ENCODE results near the gene ZNF485.
A peak's percentile ranks its signal among the peaks of the same experiment; 100 is the strongest.
"Not testable (repeated sequence)": the region's sequence is repeated elsewhere in the genome, so short reads cannot be mapped to it uniquely, and the experiment has no call there.

ZNF485 gene

DNA sequence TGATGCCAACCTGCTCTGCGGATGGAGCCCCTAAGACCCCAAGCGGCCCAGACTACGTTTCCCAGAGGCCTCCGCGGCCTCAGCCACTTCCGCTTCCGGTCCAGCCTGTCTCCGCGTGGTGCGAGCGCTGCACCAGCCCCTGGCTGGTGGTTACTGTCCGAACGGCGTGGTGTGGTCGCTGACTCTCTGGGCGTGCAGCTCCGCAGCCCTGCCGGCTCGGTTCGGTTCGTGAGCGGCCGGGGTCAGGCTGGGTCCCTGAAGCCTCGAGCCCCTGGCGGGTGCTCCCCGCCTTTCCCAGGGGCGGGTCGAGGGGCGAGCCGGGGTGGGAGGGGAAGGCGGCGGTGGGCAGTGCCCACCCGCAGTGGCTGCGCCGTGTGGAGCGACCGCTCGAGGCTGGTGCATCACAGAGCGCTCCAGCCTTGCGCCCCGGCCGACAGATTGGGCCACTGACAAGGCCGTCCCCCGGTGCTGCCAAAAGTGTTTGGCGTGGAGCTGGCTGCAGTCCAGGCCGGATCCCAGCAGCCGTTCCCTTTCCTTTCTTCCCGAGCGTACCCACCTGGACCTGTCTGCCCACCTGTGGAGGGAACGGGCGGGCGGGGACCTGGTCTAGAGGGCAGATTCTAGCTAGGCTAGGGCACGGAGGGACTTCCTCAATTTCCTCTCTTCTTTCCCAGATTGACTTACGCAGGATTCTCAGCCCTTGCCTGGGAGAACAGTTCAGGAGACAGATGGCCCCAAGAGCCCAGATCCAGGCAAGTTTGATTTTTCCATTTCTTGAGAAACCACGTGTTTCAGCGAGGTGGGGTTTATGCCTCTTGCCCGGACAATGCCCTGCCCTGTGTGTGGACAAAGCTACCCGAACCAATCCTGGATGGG, at the start of gene ZNF485:
Gene ZNF485 (plus strand): TSS at position 116 of the 876 bp plus-strand sequence. CDS start 613 bp downstream, at position 729.
- DNase-seq (ENCODE audit: low spot score): peak; percentile 86

DNA sequence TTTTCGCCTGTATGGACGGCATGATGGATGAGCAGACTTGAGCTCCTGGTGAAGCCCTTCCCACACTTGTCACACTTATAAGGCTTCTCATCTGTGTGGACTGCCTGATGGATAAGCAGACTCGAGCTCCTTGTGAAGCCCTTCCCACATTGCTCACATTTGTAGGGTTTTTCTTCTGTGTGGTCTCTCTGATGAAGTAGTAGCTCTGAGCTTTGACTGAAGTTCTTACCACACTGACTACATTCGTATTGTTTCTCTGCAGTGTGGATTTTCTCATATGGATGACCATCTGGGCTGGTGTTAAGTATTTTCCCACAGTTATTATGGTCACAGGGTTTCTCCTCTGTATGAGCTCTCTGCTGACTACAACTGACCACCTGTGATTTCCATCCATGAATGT, 49.0 kb upstream of the ZNF485 start:
- no peak for DNase-seq (ENCODE audit: low spot score)

DNA sequence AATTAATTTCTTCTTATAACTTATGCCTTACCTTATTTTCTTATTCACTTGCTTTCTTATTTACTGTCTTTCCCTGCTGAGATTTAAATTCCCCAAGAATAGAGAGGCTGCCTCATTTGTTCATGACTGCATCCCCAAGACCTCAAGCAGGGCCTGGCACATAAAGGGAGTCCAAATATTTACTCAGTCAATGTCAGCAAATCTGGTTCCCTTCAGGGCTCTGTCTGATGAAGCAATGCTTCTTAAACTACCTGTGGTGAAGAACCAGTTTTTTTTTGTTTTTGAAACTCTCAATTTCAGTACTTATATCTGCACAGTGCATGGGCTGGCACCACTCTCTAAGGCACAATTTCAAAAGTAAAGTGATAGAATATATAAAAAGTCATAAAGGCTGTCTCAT, 36.6 kb upstream of the ZNF485 start:
- DNase-seq (ENCODE audit: low spot score): no peak

DNA sequence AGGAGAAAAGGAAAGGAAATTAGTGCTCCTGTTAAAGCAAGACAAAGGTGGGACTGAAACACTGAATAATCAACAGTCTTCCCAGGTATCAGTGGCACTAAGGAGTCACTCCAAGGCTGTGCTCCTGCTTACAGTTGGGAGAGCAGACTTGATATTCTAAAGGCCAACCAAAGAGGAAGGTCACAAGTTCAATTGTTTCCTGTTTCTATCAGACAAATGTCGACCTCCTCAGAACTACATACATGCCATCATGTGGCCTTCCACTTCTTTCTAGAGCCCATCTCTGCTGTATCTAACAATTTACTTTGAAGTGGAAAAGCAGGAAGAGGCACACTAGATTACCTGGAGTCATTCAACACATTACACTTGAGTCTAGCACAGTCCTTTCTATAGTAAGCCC, 35.3 kb upstream of the ZNF485 start:
- no peak for DNase-seq (ENCODE audit: low spot score)

DNA sequence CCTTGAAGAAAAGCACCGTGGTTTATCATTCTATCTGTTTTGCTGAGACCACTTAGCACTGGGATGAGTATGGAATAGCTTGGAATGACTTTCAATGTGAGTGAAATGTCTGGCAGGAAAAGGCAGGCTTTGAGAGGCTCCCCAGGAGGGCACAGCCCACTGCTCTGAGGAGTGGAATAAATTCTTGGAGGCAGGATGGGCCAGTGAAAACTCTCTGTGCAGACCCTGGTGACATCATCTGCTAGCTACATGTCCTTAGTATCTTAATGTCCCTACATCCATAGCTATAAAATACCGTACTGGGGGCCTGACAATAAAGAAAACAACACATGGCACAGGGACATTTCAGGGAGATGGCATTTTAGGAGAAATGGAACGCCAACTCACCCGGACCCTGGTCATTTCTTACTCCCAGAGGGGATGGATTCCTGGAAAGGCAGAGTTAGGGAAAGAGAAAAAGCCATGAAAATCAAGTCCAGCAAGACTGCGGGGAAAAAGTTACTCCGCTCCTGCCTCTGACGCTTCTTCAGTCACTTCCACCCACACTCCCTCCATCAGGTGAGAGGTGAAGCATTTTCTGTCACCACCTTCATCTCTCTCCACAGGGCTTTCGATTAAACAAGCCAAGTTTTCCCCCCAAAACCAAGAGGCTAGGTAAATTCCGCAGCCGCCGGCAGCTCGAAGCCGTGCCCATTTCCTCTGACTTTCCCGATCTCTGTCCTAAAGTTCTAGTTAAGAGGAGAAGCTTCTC, 32.8 kb upstream of the ZNF485 start:
- DNase-seq (ENCODE audit: low spot score): peak; percentile 37

DNA sequence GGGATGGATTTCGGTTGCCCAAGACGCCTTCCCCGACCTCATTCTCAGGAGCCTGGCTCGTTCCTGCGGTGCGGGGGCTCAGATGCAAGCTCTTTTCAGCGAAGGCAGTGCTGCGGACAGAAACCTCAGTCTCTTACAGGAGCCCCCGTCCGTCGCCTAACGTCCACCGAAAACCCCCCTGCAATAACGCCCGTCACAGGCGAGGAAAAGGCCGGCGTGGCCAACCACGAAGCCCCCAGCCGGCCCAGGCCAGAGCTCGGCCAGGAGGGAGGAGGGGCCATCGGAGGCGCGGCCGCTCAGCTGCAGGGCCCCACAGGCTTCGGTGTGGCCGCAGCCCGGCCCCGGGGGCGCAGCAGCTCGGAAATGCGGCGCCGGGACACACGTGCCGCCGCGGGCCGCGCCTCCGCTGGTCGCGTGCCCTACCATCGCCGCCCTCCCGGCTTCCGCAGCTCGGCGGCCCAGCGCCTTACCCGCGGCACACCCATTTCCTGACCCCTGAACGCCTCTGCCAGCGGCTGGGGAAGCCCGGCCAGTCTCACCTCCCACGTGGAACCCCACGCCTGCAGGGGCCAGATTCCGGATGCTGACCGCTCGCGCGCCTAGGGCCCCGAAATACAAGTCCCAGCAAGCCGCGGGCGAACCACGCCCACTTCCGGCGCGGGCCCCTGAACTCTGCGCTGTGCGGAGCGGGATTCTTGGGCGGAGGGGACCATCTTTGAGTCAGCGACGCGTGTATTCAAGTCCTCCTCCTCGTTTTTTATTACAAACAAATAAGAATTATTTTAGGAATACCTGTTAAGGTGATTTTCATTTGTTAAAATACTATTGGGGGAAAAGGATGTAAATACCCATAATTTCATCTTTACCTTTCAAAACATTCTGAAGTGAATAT, 32.0 kb upstream of the ZNF485 start, which contains the start of gene ZNF239:
Gene ZNF239 (minus strand): TSS at position 616 of the 892 bp plus-strand sequence. CDS start 16,537 bp downstream, outside the sequence.
- peak; percentile 87 for DNase-seq (ENCODE audit: low spot score)

DNA sequence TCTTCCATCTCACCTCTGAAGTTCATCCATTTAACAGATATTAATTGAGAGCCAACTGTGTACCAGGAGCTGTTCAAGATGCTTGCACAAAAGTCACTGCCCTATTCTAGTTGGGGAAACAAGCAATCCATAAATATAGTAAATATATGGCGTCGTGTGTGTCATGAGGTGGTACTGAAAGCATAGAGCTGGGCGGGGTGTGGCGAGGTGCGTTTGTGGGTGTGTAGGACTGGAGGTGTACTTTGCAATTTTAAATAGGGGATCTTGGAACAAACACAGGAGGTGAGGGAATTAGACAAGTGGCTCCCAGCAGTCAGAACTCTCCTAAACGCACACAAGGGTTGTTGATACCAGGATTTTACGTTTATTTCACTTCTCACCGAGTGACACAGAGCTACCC, 31.3 kb upstream of the ZNF485 start:
- DNase-seq (ENCODE audit: low spot score): no peak

DNA sequence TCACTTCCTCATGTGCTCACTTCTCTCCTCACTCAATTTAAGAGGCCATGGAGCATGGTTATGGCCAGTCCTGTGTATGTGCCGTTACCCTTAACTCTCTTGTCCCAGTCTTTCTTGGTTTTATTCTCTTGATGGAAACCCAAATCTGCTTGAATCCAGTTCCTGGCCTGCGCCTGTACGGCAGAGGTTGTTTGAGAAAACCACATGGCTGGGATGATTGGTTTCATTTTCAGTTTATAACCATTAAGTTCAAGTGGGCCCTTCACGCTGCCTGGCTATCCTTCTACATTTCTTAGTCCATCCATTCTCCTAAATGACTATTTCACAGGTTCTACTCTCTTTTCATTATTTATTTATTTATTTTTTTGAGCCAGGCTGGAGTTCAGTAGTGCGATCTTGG, 30.2 kb upstream of the ZNF485 start:
- no peak for DNase-seq (ENCODE audit: low spot score)

DNA sequence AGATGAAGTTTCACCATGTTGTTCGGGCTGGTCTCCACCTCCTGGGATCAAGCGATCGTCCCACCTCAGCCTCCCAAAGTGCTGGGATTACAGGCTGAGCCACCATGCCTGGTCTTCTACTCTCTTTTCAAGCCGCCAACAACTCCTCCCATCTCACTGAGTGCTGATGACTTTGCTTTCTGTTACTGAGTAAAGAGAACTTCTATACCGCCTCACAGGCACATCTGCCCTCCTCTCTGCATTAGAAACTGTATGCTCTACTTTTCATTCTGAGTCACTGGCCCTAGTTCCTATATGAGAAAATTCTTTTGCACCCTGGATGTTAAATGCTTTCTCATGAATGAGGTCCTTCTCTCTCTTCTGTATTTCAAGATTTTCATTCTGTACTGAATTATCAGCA, 29.7 kb upstream of the ZNF485 start:
- no peak for DNase-seq (ENCODE audit: low spot score)

DNA sequence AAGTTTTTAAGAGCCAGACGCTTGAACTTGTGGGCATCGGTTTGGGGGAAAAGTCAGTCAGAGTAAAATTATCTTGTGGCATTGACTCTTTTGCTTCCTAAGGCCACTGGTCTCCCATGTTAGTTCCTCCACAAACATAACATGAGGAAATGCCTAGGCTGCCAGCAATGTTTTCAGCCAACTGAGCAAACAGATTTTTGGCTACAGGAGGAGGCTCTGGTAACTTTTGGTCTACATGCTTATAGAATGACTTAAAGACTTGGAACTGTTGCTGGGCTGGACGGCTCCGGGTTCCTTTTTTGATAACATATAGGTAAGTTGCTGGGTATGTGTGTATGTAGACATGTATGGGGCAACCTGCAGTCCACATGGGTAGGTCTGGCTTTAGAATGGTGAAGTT, 22.2 kb upstream of the ZNF485 start:
- no peak for DNase-seq (ENCODE audit: low spot score)

DNA sequence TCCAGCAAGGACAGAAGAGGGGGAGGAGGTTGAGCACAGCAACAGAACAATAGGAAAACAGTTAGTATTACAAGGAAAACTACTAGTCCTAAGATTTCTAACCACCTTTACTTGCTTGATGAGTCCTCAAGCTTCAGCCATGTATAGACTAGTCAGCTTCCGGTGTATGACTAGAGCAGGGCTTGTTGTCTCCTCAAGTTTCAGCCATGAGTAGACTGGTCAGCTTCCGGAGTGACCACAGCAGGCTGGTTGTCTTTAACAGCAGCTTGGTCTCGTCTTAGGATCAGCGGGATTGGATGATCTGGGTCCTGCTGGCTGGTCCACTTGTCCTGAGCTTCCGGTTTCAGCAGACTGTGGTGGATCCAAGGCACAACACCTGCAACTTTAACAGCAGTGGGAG, 21.2 kb upstream of the ZNF485 start:
- peak; percentile 60 for DNase-seq (ENCODE audit: low spot score)

DNA sequence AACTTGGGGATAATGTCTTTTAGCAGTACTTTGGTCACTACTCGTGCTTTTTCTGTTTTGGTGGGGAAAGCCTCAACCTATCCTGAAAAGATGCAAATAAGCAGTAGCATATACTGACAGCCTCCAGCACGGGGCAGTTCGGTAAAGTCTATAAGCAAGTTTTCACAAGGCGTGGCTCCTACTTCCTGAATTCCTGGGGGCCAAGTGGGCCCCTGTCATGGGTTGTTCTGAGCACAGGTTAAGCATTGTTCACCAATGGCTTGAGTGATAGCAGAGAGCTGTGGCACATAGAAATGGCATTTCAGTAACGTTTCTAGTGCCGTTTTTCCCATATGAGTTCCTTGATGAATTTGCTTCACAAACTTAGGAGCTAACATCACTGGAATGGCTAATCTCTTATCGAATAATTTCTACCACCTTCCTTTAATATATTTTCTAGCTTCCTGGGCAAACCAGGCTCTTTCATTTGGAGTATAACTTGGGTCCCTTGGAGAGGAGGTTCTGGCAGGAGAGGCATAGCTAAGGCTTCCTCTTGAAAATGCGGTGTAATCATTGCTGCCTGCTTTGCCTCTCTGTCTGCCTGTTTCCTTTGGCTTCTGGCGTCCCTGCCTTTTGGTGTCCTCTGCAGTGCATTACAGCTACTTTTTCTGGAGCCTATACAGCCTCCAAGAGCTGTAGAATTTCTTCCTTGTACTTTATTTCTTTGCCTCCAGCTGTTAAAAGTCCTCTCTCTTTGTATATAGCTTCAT, 20.1 kb upstream of the ZNF485 start:
- no peak for DNase-seq (ENCODE audit: low spot score)

DNA sequence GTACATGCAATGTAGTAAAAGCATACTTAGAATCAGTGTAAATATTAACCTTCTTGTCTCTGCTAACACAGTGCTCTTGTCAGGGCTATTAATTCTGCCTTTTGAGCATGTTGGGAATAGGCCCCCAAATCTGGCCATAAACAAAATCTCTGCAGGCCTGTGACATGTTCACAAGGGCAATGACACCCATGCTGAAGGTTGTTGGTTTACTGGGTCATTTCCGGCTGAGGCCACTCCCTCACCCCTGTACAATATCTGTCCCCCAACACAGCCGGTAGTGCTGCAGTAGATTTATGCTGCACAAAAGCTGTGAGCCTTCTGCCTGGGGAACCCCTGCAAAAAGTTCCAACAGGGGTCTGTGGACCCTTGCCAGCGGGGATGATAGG, 19.5 kb upstream of the ZNF485 start:
- not testable (repeated sequence) for DNase-seq (ENCODE audit: low spot score)

DNA sequence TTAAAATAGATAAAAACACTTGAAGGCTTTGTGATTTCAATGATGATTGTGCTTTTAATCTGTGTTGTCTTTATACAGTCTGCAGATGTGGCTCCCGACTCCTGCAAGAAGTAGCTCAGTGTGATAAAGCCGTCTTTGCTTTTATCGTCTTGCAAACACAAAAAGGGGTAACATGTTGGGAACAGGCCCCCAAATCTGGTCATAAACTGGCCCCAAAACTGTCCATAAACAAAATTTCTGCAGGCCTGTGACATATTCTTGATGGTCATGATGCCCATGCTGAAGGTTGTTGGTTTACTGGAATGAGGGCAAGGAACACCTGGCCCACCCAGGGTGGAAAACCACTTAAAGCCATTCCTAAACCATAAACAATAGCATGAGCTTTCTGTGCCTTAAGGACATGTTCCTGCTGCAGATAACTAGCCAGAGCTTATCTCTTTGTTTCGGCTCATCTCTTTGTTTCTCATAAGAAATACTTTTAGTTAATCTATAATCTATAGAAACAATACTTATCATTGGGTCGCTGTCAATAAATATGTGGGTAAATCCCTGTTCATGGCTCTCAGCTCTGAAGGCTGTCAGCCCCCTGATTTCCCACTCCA, 14.8 kb upstream of the ZNF485 start:
- DNase-seq (ENCODE audit: low spot score): no peak

DNA sequence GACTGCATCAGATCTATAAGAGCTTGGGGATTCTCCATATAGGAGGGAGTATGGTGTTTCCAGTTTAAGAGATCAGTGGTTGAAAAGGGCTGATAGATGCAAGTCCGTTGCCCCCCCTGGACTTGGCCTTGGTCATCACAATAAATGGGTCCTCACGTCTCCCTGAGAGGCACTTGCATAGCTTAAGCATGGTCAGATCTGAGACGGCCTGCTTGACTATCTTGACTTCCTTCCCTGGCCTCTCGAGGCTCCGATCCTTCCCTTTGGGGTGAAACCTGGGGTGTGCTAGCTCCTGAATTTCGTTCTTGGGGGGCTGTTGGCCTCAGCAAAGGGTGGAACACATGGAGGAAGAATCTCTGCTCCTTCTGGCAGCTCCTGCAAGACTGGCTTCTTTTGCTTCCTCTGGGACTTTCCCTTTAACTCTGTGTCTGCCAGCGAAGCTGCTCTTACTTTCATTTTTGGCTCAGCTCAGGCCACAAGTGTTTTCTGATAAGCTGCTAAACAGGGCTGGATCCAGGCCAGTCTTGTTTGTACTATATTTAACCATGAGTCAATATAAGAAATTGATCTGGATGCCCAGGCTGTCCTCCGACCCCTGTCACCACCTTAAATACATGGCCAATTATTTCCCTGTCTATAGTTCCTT, 11.2 kb upstream of the ZNF485 start:
- DNase-seq (ENCODE audit: low spot score): no peak

DNA sequence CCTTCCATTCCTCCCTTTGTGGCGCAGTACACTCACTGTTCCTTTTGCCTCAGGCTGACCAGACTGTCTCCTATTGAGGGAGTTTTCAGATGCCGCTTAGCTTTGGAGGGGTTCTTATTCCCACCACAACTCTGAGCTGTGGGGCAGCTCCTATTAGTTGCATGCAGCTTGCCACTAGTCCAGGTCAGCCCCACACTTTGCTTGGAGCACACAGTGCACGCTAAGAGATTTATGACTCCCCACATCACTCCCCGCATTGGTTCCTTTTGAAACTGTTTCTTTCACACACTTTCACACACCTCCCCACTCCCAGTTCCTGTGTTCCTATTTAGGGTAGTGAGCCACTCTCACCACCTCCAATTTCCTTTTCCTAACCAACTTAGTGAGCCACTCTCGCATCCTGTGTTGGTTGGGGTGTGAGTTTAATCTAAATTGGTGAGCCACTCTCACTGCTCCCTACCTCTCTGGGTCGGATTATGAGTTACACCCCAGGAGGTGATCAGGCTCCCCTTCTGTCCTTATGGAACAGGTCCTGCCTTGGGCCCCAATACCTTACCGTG, 10.4 kb upstream of the ZNF485 start:
- no peak for DNase-seq (ENCODE audit: low spot score)

DNA sequence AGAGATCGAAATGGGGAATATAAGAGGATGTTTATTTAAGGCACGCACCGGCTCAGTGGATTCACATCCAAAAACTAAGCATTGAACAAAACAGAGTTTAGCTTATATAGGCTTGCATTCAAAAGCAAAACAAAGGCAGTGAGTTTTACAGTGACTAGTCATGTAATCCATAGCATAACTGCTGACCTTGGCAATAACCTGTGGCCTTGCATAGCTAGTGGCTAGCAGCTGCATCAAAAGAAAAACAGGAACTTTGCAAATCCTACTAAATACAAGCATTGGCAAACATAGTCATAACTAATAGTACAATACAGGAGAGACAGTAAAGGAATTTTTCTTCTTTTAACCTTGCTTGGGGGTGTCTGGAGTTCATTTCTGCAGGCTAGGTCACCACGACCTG, 9.7 kb upstream of the ZNF485 start:
- no peak for DNase-seq (ENCODE audit: low spot score)

DNA sequence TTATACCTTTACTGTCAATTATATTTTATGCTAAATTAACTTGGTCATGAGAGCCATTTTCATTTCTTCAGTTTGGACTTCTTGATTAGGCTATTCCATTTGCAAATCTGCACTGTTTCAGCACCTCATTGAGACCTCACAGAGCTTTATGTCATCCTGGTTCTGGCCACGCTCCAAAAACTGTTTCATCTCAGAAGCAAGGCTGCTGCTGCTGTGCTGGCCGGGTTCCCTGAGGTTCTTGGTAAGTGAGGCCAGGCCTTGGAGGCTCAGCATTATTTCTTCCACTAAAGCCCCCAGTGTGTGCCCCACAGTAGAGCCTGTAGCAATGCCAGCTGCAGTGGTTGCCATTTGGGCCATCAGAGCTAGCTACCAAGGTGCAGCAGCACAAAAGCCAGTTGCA, 7.8 kb upstream of the ZNF485 start:
- no peak for DNase-seq (ENCODE audit: low spot score)

DNA sequence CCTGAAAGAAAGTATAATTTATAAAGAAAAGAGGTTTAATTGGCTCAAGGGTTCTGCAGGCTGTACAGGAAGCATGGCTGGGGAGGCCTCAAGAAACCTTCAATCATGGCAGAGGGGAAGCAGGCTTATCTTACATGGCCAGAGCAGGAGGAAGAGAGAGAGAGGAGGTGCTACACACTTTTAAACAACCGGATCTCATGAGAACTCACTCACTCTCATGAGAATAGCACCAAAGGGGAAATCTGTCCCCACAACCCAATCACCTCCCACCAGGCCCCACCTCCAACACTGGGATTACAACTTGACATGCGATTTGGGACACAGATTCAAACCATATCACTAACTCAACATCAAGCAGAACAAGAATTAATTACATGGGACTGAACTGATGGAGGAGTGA, 6.9 kb upstream of the ZNF485 start:
- no peak for DNase-seq (ENCODE audit: low spot score)

DNA sequence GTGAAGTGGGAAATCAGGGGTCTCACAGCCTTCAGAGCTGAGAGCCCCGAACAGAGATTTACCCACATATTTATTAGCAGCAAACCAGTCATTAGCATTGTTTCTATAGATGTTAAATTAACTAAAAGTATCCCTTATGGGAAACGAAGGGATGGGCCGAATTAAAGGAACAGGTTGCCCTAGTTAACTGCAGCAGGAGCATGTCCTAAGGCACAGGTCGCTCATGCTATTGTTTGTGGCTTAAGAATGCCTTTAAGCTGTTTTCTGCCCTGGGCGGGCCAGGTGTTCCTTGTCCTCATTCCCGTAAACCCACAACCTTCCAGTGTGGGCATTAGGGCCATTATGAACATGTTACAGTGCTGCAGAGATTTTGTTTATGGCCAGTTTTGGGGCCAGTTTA, 4.7 kb upstream of the ZNF485 start:
- not testable (repeated sequence) for DNase-seq (ENCODE audit: low spot score)

All from RKO (cell line).